Measurements from ENCODE around the gene CDC6.

The CDC6 gene

DNA sequence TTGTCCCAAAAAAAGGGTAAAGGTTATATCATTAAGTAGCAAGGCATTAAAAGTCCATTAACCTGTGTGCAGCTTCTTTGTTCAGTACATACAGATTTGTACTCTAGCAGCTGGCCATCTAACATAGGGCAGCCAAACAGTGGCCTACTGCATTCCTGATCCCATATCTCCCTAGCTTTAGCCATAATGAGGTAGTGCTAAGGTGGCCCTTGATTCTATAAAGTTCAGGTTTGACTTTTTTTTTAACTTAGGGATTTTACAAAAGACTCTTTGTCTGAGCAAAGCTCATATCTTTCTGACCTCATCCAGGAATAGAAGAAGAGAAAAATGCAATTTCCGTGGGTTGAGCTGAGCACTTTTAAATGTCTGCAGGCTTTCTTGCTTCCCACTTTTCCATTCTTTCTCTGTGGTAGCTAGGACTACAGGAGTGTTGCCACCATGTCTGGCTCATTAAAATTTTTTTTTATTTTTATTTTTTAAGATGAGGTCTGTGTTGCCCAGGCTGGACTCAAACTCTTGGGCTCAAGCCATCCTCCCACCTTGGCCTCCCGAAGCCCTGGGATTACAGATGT lies 19.5 kb upstream of the CDC6 start:
- no peak for TF ChIP-seq FOXP2 (optimal IDR thresholded peaks at IDR 0.05; ENCODE audit: borderline replicate concordance, extremely low read depth, extremely low read length, insufficient read depth)
- TF ChIP-seq, protein P1, sequence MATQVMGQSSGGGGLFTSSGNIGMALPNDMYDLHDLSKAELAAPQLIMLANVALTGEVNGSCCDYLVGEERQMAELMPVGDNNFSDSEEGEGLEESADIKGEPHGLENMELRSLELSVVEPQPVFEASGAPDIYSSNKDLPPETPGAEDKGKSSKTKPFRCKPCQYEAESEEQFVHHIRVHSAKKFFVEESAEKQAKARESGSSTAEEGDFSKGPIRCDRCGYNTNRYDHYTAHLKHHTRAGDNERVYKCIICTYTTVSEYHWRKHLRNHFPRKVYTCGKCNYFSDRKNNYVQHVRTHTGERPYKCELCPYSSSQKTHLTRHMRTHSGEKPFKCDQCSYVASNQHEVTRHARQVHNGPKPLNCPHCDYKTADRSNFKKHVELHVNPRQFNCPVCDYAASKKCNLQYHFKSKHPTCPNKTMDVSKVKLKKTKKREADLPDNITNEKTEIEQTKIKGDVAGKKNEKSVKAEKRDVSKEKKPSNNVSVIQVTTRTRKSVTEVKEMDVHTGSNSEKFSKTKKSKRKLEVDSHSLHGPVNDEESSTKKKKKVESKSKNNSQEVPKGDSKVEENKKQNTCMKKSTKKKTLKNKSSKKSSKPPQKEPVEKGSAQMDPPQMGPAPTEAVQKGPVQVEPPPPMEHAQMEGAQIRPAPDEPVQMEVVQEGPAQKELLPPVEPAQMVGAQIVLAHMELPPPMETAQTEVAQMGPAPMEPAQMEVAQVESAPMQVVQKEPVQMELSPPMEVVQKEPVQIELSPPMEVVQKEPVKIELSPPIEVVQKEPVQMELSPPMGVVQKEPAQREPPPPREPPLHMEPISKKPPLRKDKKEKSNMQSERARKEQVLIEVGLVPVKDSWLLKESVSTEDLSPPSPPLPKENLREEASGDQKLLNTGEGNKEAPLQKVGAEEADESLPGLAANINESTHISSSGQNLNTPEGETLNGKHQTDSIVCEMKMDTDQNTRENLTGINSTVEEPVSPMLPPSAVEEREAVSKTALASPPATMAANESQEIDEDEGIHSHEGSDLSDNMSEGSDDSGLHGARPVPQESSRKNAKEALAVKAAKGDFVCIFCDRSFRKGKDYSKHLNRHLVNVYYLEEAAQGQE (IDR thresholded peaks at IDR 0.05; ENCODE audit: insufficient read depth in 1 of 2, low read depth in 2 of 2, low read length in 2 of 2): no peak
- no peak for TF ChIP-seq SIN3A (IDR thresholded peaks at IDR 0.05; ENCODE audit: borderline replicate concordance, insufficient read depth, low read length)
- no peak for TF ChIP-seq TAF1 (IDR thresholded peaks at IDR 0.05; ENCODE audit: borderline replicate concordance, insufficient read depth, low read length)
- no peak for TF ChIP-seq POLR2AphosphoS5 (IDR thresholded peaks at IDR 0.05; ENCODE audit: low read depth, low read length)

- TF ChIP-seq POLR2AphosphoS5 (IDR thresholded peaks at IDR 0.05; ENCODE audit: low read depth, low read length) (no peak), SIN3A (IDR thresholded peaks at IDR 0.05; ENCODE audit: borderline replicate concordance, insufficient read depth, low read length) (no peak), TAF1 (IDR thresholded peaks at IDR 0.05; ENCODE audit: borderline replicate concordance, insufficient read depth, low read length) (no peak), FOXP2 (optimal IDR thresholded peaks at IDR 0.05; ENCODE audit: borderline replicate concordance, extremely low read depth, extremely low read length, insufficient read depth) (no peak)
- TF ChIP-seq, protein P1 (IDR thresholded peaks at IDR 0.05; ENCODE audit: insufficient read depth in 1 of 2, low read depth in 2 of 2, low read length in 2 of 2): no peak
These were observed 9.3 kb upstream of the CDC6 start for GRCh38 chr17:40278414-40278813.

DNA sequence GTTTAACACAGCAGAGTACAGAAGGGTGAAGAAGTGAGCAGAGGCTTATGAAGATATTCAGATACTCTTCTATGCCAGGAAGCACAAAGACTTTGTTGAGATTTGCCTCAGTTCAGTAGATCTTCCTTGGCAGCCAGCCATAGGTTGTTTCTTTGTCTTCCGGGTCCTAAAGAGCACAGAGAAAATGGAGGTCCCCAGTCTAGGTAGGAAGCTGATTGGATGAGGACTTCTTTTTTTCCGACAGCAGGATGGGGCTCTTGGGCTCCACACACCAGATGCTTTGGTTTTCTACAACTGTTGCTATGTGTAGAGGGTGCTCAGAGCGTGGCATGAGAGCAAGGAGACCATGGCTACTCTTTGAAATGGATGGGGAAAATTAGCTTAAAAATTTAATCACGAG lies 8.3 kb upstream of the CDC6 start:
- TF ChIP-seq, protein P1 (IDR thresholded peaks at IDR 0.05; ENCODE audit: insufficient read depth in 1 of 2, low read depth in 2 of 2, low read length in 2 of 2): no peak
- TF ChIP-seq TAF1 (IDR thresholded peaks at IDR 0.05; ENCODE audit: borderline replicate concordance, insufficient read depth, low read length): no peak

GRCh38 chr17:40281663-40282062 lies 6.0 kb upstream of the CDC6 start:
- TF ChIP-seq, protein P1 (IDR thresholded peaks at IDR 0.05; ENCODE audit: insufficient read depth in 1 of 2, low read depth in 2 of 2, low read length in 2 of 2): no peak
- TF ChIP-seq FOXP2 (optimal IDR thresholded peaks at IDR 0.05; ENCODE audit: borderline replicate concordance, extremely low read depth, extremely low read length, insufficient read depth) (no peak), POLR2AphosphoS5 (IDR thresholded peaks at IDR 0.05; ENCODE audit: low read depth, low read length) (no peak), SIN3A (IDR thresholded peaks at IDR 0.05; ENCODE audit: borderline replicate concordance, insufficient read depth, low read length) (no peak)

DNA sequence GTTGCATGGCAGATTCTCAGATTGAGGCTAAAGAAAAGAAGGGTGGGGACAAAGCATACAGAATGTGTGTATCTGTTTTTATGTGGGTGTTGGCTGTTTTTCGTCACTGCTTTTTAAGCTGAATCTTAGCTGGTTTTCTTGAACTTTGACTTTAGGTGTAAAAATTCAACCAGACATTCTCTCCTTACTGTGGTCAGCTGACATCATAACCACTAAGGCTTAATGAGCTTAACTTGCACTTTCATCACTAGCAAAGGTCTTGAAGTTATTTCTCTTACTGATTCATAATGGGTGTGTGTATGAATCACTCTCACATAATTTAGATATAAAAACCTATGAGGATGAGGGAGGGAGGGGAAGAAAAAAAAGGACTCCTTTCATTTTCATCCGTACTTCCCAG lies 4.0 kb upstream of the CDC6 start:
- no peak for TF ChIP-seq POLR2AphosphoS5 (IDR thresholded peaks at IDR 0.05; ENCODE audit: low read depth, low read length)
- TF ChIP-seq TAF1 (IDR thresholded peaks at IDR 0.05; ENCODE audit: borderline replicate concordance, insufficient read depth, low read length): no peak
- TF ChIP-seq, protein P1 (IDR thresholded peaks at IDR 0.05; ENCODE audit: insufficient read depth in 1 of 2, low read depth in 2 of 2, low read length in 2 of 2): no peak
- no peak for TF ChIP-seq SIN3A (IDR thresholded peaks at IDR 0.05; ENCODE audit: borderline replicate concordance, insufficient read depth, low read length)
- no peak for TF ChIP-seq FOXP2 (optimal IDR thresholded peaks at IDR 0.05; ENCODE audit: borderline replicate concordance, extremely low read depth, extremely low read length, insufficient read depth)

Data from PFSK-1 (cell line).